NCI-H1048 (cell line): Measurements from ENCODE around the gene CWC25.
"Not testable (repeated sequence)": the region's sequence is repeated elsewhere in the genome, so short reads cannot be mapped to it uniquely, and the experiment has no call there.

Source experiments
- DNase-seq: peaks from one replicate; lab custom pipeline; 2025; lab: John Stamatoyannopoulos, UW

The CWC25 gene

DNA sequence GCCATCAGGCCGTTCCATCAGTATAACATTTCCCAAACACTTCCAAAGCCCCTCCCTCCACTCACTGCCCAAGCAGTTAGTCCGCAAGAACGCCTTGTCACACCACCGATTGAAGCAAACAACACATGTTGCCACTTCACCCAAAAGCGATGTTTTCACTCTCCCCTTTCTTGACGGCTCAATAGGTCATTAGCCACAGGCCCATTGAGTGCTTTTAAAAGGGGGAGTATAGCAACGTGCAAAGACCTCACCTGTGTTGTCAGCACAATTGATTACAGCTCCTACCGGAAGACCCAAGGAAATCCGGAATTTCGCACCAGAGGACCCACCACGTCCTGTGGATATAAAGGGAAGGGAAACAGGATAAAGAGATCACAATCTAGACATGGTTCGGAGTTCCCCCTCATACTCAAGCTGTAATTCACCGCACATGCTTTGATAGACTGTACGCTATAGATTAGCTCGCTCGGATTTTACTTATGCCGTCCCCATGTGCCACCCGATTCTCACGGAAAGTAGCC lies 27.7 kb upstream of the CWC25 start:
- DNase-seq: no peak

DNA sequence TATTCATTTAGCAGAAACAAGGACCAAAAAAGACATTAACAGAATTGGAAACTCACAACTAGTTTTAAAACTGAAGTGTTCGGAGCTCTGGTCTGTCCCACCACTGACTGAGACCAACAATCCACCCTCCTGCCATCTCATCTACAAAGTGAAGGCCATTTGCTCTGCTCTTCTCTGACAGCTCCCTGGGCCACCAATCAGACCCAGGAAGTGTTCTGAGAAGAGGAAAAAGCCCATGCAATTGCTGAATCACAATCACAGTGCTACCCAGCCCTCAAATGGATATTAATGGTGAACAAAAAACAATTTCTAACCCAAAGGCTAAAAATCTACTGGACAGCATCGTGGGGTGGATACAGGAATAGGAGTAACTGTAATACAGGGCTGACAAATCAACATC lies 26.3 kb upstream of the CWC25 start:
- DNase-seq: no peak

DNA sequence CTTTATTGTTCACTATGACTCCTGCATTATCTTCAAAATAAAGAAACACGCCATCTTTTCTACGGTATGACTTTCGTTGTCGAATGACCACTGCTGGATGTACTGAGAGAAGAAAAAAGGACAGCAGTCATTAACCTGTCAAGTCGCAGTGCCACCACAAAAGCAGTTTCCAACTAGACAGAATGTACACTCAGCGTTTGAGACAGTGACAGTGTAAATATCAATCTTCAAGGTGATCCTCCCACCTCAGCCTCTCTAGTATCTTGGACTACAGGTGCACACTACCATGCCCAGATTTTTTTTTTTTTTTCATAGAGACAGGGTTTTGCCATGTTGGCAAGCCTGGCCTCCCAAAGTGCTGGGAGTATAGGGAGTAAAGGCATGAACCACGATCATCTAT lies 25.3 kb upstream of the CWC25 start:
- no peak for DNase-seq

DNA sequence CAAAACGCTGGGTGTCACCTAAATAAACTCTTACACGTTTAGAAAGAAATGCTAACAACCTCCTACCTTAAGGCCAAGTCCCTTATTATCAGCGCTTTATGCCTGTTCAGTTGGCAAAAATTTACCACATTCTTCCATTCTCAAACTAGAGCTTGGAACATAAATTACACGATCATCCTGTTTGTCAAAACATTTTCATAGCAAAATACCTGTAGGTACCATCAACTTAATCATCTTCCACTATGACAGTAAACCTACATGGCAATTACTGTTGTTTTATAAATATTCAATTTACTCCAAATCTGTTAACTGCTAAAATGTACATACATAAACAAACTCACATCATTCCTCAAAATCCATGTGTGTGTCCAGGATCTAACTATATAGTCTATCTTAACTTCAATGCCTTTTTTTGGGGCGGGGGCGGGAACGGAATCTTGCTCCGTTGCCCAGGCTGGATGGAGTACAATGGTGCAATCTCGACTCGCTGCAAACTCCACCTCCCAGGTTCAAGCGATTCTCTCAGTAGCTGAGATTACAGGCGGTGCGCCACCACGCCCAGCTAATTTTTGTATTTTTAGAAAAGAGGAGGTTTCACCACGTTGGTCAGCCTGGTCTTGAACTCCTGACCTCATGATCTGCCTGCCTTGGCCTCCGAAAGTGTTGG lies 24.0 kb upstream of the CWC25 start:
- DNase-seq: no peak

DNA sequence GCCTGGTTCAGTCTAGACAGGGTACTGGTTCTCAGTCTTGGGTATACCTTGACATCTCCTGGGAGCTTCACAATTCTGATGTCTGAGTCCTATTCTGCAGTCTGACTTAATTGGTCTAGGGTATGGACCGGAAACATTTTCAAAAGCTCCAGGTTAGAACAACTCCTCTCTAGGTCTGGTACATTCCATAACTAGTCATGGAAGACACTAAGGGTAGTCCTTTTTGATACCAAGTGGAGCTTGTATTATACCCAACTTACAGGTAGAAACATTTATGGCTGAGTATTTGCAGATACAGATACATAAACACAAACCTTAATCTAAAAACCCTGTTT lies 23.4 kb upstream of the CWC25 start:
- no peak for DNase-seq

DNA sequence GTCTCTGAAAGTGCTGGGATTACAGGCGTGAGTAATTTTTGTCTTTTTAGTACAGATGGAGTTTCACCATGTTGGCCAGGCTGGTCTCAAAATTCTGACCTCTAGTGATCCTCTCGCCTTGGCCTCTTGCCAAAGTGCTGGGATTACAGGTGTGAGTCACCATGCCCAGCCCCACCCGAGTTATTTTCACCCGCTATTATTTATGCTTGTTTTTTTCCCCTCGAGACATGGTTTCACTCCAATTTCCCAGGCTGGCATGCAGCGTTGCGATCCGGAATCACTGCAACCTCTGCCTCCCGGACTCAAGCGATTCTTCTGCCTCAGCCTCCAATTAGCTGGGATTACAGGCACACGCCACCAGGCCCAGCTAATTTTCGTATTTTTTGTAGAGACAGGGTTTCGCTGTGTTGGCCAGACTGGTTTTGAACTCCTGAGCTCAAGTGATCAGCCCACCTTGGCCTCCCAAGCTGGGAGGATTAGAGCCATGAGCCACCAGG lies 19.2 kb upstream of the CWC25 start:
- DNase-seq: no peak

DNA sequence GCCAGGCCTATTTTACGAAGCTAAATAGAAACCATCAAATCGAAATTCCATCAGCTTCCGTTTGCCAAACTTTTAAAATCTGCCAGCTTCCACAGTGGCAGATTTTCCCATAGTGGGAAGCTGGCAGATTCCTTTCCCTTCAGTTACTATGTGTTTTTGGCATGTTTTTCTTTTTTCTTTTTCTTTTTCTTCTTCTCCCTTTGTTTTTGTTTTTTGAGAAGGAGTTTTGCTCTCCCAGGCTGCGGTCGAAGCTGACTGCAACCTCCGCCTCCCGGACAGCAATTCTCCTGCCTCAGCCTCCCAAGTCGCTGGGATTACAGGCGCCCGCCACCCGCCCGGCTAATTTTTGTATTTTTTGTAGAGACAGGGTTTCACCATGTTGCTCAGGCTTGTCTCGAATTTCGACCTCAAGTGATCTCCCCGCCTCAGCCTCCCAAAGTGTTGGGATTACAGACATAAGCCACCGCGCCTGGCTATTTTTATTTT lies 684 bp upstream of the CWC25 start:
- DNase-seq: no peak

DNA sequence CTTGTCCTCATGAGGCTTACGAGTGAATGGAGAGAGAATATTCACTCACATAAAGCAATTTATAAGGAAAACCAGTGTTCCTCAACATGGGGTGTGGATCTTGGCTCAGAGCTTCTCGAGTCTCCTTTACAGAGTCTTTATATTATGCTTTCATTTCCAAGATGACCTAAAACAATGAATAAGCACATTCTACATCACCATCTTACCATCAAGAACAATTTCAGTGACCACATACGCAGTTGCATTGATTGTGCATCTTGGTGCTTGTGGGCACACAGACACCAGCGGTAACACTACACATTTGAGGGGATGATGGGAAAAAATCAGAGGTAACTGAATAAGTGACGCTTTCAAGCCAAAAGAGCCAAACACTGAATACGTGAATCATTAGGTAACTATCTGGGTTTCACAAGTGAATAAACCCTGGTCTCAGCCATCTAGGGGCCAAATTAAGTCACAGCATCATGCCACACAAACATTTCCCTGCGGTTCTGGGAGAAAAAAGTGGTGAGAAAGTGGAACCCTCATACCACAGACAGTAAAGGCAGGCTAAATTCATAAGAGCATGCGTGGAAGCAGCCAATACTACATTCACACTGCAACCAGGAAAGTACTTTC lies 9.4 kb downstream of the CWC25 start:
- DNase-seq: no peak

DNA sequence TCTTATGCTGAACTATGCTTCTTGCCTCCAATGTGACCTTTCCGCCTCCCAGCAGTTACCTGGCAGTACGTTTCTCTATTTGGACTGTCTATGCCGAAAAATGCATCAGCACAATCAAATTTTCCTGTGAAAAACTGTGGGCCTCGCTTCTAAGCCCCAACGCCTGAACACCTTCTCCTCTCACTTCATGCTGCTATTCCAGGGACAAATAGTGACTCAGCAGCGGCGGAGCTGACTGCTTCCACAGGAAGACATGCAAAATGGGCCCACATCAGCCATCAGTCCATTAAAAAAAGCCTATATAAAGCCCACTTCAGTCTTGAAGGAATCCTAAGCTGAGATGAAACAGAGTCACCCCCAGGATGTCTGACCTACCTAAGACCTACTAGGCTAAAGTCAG lies 15.3 kb downstream of the CWC25 start:
- no peak for DNase-seq

DNA sequence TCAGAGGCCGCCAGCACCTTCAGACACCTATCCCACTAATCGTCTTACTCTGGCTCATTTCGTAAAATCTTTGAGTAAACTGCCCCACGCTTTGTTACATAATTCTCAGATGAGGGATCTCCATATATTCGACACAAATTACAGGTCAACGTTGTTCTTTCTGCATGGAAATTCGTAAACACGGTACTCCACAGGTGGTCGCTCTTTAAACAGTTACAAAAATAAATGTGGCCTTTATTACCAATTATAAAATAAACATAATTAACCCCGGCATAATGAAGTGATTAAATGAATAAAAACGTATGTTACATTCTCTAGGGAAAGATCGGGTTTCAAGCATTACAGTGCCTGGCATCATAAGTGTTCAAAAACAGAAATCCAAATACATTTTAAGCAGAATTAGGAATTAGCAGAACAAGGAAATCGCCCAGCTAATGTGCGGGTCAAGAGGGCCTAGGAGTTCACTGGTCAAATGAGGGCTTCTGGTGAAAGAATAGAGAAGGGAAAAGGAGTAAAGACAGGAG lies 24.8 kb downstream of the CWC25 start:
- no peak for DNase-seq

DNA sequence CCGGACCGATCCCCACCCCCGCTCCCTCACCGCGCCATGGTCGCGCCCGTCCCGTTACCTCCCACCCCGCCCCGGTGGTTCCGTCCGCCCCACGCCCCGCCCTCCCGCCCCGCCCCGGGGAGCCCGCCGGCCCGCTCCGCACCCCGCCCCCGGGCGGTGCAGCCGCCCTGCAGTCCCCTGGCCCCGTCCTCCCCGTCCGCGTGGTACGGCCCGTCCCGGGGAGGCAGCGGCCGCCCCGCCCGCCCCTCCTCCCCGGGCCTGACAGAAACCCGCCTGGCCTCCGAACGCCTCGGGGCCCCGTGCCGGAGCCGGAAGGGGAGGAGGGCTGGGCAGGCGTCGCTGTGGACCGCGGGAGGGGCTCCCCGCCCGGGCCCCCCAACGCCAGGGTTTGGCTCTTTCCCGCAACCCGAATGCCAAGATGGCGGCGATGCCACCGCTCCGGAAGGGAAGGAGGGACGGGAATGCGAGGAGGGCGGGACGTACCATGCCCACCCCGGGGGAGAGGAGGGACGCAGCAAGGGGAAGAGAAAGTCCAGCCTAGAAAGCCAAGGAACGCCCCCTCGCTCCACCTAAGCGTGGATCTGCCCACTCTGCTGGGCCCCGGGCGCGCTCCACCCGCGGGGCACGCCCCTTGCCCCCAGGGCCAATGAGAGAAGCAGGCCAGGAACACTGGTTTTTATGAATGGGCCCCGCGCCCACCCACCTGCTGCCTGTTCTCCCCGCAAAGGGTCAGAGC lies 25.5 kb downstream of the CWC25 start, which contains the start of gene PIP4K2B:
TSS of gene PIP4K2B (minus strand) at position 56 of the 736 bp plus-strand sequence. CDS start 132 bp downstream, outside the sequence.
- DNase-seq: peak; percentile 85

DNA sequence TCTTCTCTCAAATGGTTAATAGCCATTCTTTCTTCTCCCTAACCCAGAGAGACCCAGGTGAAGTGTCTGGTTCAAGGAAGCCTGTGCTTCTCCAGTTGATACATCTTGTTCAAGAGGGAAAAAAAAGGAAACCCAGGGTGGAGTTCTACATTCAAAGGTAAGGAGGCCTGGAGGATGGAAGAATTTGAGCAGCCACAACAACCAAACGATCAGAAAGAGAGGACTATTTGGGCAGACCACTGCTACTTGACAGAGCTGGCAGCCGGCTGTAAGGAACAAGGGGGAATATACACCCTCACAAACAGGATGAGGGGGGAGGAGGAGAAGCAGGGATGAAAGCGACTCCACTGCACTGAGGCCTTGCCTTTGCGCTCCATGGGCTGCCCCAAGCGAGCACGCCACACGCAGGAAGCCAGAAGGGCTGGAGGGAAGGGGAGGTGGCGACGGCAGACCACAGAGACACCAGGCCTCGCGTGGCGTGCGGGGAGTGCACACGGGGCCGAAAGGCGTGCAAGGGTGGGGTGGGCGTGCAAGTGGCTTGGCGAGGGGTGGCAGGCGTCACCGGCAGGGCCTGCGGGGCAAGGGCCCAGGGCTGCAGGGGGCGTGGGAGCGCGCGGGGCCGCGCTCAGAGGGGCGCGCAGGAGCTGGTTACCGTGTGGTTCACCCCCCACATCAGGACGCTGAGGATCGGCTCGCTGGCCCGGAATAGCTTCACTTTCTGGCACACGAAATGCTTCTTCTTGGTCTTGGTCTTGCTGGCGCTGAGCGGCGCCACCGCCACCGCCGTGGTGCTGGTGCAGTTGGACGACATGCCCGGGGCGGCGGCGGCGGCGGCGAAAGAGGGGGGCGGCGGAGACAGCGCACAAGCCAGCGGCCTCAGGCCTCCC lies 26.3 kb downstream of the CWC25 start:
- no peak for DNase-seq

DNA sequence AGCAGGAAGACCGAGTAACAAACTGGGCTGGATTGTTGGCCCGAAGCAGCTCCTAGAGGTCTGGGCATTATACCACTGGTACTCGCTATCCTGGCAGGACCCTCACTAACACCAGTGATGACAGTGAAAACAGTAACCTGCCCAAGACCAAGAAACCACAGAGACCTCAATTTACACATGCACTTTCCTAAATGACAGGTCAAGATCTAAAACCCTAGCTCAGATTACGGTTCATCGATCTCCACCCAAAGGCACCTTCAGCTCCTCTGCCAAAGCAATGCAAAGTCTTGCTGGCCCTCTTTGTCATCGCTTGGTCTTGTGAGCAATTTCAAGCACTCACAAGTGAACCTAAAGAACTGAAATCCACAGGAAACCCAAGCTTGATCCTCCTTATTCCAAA lies 27.3 kb downstream of the CWC25 start:
- no peak for DNase-seq

DNA sequence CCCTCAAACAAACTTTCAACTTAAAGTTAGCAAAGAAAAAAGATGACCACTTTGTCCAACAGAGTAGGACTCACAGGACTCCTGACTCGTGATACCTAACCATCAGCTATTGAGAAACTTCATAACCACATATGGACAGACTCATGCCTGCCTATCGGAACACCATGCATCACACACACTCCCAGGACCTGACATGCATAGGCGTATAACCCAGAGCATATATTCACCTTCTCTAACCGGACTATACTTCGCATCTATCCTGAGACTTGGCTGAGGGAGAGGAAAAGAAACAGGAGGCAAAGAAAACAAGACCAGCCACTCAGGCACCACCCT lies 28.0 kb downstream of the CWC25 start:
- DNase-seq: no peak

DNA sequence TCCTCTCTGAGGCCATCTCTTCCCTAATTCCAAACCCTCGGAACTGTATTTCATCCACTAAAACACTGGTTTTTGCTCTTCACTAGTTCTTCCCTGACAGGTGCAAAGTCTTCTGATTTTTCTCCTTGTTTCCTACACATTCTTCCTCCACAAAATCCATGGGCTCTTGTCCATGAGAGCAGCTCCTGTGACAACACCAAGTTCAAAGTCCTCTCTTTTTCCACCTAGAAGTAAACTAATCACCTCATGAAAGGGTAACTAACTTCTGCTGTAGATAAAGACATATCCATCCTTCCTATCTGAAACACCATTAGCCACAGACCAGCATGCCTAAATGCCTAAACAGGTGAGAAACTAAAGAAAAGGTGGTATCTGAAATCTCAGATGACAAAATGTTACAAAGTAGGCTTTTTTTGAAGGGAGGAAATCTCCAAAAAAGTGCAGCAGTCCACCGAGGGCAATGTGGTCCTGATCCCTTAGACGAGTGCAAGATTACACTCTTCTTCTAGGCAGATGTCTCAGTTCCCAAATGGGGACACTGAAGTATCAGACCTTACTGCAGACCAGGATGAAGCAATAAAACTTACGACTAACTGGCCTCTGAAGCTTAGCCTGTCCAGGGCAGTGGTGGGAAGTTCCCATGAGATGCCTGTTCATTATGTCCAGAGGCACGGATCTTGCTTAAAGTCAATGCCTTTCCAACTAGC lies 28.5 kb downstream of the CWC25 start:
- DNase-seq: no peak

DNA sequence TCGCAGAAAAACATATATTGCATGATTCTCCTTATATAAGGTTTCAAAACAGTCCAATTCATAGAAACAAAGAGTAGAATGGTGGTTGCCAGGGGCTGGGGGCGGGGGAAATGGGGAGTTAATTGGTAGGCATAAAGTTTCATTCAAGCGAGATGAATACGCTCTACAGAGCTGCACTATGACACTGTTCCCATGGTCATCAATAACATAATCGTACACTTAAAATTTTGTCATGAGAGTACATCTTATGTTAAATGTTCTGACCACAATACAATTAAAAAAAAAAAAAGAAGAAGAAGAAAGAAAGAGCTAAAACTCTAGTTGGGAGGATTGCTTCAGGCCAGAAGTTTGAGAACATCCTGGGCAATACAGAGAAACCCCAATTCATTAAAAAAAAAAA lies 30.9 kb downstream of the CWC25 start:
- no peak for DNase-seq

DNA sequence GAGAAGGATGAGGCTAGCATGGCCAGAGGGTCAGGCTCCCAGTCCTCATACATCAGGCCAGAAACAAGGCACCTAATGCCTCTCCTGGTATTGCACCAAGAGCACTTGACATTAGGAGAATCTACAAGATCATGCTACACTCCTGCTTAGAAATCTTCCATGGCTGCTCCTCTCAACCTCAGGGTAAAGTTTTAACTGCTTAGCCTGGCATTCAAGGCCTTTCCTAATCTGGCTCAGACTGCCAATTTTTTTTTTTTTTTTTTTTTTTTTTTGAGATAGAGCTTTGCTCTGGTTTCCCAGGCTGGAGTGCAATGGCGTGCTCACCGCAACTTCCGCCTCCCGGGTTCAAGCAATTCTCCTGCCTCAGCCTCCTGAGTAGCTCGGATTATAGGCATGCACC lies 34.0 kb downstream of the CWC25 start:
- DNase-seq: no peak

DNA sequence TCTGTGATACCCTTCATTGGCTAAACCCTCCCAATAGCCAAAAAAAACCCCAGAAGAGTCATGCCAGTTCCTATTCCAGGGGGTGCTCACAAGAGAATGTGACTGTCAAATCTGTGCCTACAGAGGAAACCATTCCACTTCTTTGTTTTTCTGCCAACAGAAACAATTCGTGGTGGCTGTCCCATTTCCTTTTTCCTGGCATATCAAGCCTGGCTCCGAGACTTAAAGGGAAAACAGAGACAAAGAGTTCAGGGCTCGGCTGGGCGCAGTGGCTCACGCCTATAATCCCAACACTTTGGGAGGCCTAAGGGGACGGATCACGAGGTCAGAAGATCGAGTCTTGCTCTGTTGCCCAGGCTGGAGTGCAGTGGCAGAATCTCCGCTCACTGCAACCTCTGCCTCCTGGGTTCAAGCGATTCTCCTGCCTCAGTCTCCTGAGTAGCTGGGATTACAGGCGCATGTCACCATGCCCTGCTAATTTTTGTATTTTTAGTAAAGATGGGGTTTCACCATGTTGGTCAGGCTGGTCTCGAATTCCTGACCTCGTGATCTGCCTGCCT lies 34.9 kb downstream of the CWC25 start:
- not testable (repeated sequence) for DNase-seq

DNA sequence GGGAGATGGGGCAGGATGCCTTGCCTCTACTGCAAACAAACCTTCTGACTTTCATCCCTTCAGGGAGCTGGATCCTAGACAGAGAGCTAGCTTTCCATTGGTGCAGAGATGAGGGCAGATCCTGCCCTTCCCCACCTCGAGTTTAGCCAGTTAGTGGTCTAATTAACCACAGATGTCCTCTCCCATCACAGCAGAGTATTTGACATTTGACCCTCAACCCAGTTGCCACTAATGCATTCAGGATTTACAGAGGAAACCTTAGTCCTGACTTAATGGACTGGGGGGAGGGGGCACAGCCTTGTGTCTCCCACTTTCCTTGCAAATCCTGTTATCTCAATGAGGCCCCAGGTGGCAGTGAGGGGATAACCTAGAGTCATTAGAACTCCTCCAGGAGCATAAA lies 35.9 kb downstream of the CWC25 start:
- DNase-seq: no peak

DNA sequence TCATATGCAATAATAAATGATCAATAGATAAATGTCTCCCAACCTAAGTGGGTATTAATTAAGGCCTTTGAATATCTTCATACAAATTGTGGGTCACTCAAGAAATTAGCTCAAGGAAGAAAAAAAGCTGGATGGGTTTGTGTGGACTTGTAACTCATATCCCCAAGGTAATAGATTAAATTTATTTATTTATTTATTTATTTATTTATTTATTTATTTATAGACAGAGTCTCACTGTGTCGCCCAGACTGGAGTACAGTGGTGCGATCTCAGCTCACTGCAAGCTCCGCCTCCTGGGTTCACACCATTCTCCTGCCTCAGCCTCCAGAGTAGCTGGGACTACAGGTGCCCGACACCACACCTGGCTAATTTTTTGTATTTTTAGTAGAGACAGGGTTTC lies 37.1 kb downstream of the CWC25 start:
- DNase-seq: not testable (repeated sequence)

DNA sequence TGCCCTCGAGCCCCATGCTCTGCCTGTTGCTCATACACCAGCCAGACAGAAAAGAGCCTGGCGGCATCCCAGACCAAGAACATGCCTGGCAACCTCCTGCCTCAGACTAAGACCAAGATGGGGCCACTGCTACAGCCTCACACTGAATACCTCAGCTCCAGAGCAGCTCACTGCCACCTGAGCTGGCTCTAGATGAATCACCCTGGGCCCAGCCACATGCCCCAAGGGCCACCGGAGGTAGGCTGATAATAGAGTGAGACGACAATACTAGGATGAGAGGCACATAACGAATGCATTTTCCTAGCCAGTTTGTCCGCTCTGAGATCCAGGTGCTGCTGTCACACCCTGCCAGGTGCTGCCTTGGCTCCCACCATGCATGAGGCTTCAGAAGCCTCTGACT lies 38.7 kb downstream of the CWC25 start:
- no peak for DNase-seq
